Caco-2 (cell line): ENCODE data around the gene KCNQ5. TPM values are rescaled to one million over a fixed set of nuclear protein-coding genes. Genes with fewer than 3 reads are reported as not detected.

Experiments
- BruUV-seq: library from RNA; stranded (reverse); fragments of 400-500 nt; replicated peaks from 2 replicates; lab custom pipeline; 2021; lab: Mats Ljungman, UMichigan
- CTCF ChIA-PET: fragments of 300-600 bp; sonication (Branson Sonifier 250); formaldehyde crosslinking; loops from one replicate; lab custom pipeline; 2022; ENCODE audit warnings: antibody characterized with exemption; lab: Charles Lee
- POLR2A ChIA-PET: fragments of 300-600 bp; sonication (Branson Sonifier 250); formaldehyde crosslinking; loops from one replicate; lab custom pipeline; 2022; ENCODE audit warnings: antibody characterized with exemption; lab: Charles Lee
- DNase-seq, 2 experiments: peaks; one replicate each; pipeline versions ENCODE4 v3.0.0 to v3.0.0-alpha.2; 2020 to 2022
- H3K27me3 ChIP-seq: replicated peaks from 2 replicates; pipeline ENCODE4 v1.6.0; 2011; ENCODE audit warnings: low read length; ENCODE audit not compliant: control insufficient read depth, insufficient read depth
- H3K36me3 ChIP-seq: 2 replicates; pipeline ENCODE4 v1.5.1; 2011; ENCODE audit warnings: low read length; ENCODE audit not compliant: control insufficient read depth, insufficient read depth
- H3K4me1 ChIP-seq: fragments of 250-450 bp; sonication (Bioruptor Pico); 2 replicates; pipeline ENCODE4 v1.5.1; 2020; ENCODE audit warnings: mild to moderate bottlenecking
- H3K4me3 ChIP-seq: 2 replicates; pipeline ENCODE4 v1.5.1; 2011; ENCODE audit warnings: low read depth, mild to moderate bottlenecking, control low read depth, low read length
- H3K9me3 ChIP-seq: fragments of 250-450 bp; sonication (Bioruptor Pico); 2 replicates; pipeline ENCODE4 v1.5.1; 2020; ENCODE audit warnings: mild to moderate bottlenecking, moderate library complexity
- H3K27ac Mint-ChIP-seq: one replicate; pipeline ENCODE4 v1.8.0; 2022; ENCODE audit warnings: mixed read lengths; ENCODE audit not compliant: unreplicated experiment
- H3K27me3 Mint-ChIP-seq: one replicate; pipeline ENCODE4 v1.8.0; 2022; ENCODE audit warnings: mixed read lengths; ENCODE audit not compliant: insufficient read depth, unreplicated experiment
- H3K36me3 Mint-ChIP-seq: one replicate; pipeline ENCODE4 v1.8.0; 2022; ENCODE audit warnings: mild to moderate bottlenecking, mixed read lengths; ENCODE audit not compliant: insufficient read depth, unreplicated experiment
- H3K4me1 Mint-ChIP-seq: one replicate; pipeline ENCODE4 v1.8.0; 2022; ENCODE audit warnings: low read depth, mixed read lengths; ENCODE audit not compliant: unreplicated experiment
- H3K4me3 Mint-ChIP-seq: one replicate; pipeline ENCODE4 v1.8.0; 2022; ENCODE audit warnings: mild to moderate bottlenecking, moderate library complexity, mixed read lengths; ENCODE audit not compliant: unreplicated experiment
- H3K9me3 Mint-ChIP-seq: one replicate; pipeline ENCODE4 v1.8.0; 2022; ENCODE audit warnings: mixed read lengths; ENCODE audit not compliant: unreplicated experiment
- CTCF ChIP-seq, 2 experiments: fragments of 200-600 bp in 1 of 2; IDR thresholded peaks; 1 replicate in 1 of 2; 2 replicates in 1 of 2; pipeline versions ENCODE4 v1.5.1 to v1.8.0; 2011 to 2022; ENCODE audit warnings: antibody characterized with exemption in 1 of 2, control low read depth in 1 of 2, inconsistent platforms in 1 of 2, low read depth in 1 of 2, low read length in 1 of 2, mild to moderate bottlenecking in 1 of 2, moderate library complexity in 1 of 2; ENCODE audit not compliant: insufficient read depth in 1 of 2, severe bottlenecking in 1 of 2, unreplicated experiment in 1 of 2
- intact Hi-C: fragments of 100-400 bp; cut with micrococcal nuclease; formaldehyde crosslinking; loops from one replicate; pipeline ENCODE4 v1.10.0; 2022; ENCODE audit not compliant: unreplicated experiment
- total RNA-seq: library from RNA; stranded (reverse); gene quantifications from 2 replicates; pipeline ENCODE4 v1.2.3, GENCODE V29; 2022

Gene KCNQ5
- total RNA-seq, 1 experiment from 2014 or later: 0.20 TPM

- ChIA-PET POLR2A (no interaction called here), CTCF (no interaction called here)
- Histone ChIP-seq H3K9me3 (no peaks in the 10 kb centered on the region), H3K4me3 (no peak overlapping the region), H3K27me3 (no peaks in the 10 kb centered on the region), H3K4me1 (no peaks in the 10 kb centered on the region), H3K36me3 (no peaks in the 10 kb centered on the region)
- intact Hi-C loops: no loop called here
- H3K4me3 Mint-ChIP-seq: no peak overlapping the region
- no peak for DNase-seq
- BruUV-seq: no TSS peak
- no peaks in the 10 kb centered on the region for H3K36me3 Mint-ChIP-seq
- peaks cover 2% of the 10 kb centered on the region for H3K27me3 Mint-ChIP-seq
- H3K4me1 Mint-ChIP-seq: peaks cover 12% of the 10 kb centered on the region
- no peaks in the 10 kb centered on the region for H3K9me3 Mint-ChIP-seq
- no peak overlapping the region for H3K27ac Mint-ChIP-seq
- no peak for TF ChIP-seq CTCF (IDR thresholded peaks at IDR 0.05; ENCODE audit: insufficient read depth in 1 of 2, low read depth in 1 of 2, low read length in 1 of 2, severe bottlenecking in 1 of 2, unreplicated experiment in 1 of 2)
These were observed 324.9 kb downstream of the KCNQ5 start for GRCh38 chr6:72946774-72947173.

GRCh38 chr6:72947534-72947933 is 325.7 kb downstream of the KCNQ5 start:
- no peak for DNase-seq
- Histone ChIP-seq H3K9me3 (no peaks in the 10 kb centered on the region), H3K27me3 (no peaks in the 10 kb centered on the region), H3K36me3 (no peaks in the 10 kb centered on the region), H3K4me3 (no peak overlapping the region), H3K4me1 (no peaks in the 10 kb centered on the region)
- H3K27me3 Mint-ChIP-seq: peaks cover 2% of the 10 kb centered on the region
- peaks cover 12% of the 10 kb centered on the region for H3K4me1 Mint-ChIP-seq
- H3K36me3 Mint-ChIP-seq: no peaks in the 10 kb centered on the region
- POLR2A ChIA-PET: no interaction called here
- CTCF ChIA-PET: no interaction called here
- TF ChIP-seq CTCF (IDR thresholded peaks at IDR 0.05; ENCODE audit: insufficient read depth in 1 of 2, low read depth in 1 of 2, low read length in 1 of 2, severe bottlenecking in 1 of 2, unreplicated experiment in 1 of 2): no peak
- no peak overlapping the region for H3K27ac Mint-ChIP-seq
- H3K4me3 Mint-ChIP-seq: no peak overlapping the region
- intact Hi-C loops: no loop called here
- no peaks in the 10 kb centered on the region for H3K9me3 Mint-ChIP-seq
- BruUV-seq: no TSS peak

GRCh38 chr6:72948153-72948552 is 326.3 kb downstream of the KCNQ5 start:
- Mint-ChIP-seq H3K4me1 (peaks cover 12% of the 10 kb centered on the region), H3K4me3 (no peak overlapping the region), H3K27ac (no peak overlapping the region), H3K36me3 (no peaks in the 10 kb centered on the region), H3K9me3 (no peaks in the 10 kb centered on the region), H3K27me3 (no peaks in the 10 kb centered on the region)
- no peak overlapping the region for H3K4me3 ChIP-seq
- no peak for DNase-seq
- intact Hi-C loops: no loop called here
- ChIA-PET CTCF (no interaction called here), POLR2A (no interaction called here)
- H3K4me1 ChIP-seq: no peaks in the 10 kb centered on the region
- TF ChIP-seq CTCF (IDR thresholded peaks at IDR 0.05; ENCODE audit: insufficient read depth in 1 of 2, low read depth in 1 of 2, low read length in 1 of 2, severe bottlenecking in 1 of 2, unreplicated experiment in 1 of 2): no peak
- no peaks in the 10 kb centered on the region for H3K27me3 ChIP-seq
- BruUV-seq: no TSS peak
- no peaks in the 10 kb centered on the region for H3K9me3 ChIP-seq
- no peaks in the 10 kb centered on the region for H3K36me3 ChIP-seq
